GM21423 (cell line): ENCODE results near the gene ASB8.
"Not testable (repeated sequence)": the region's sequence is repeated elsewhere in the genome, so short reads cannot be mapped to it uniquely, and the experiment has no call there.

Source experiments
- ATAC-seq: cut with Tn5 transposase; IDR thresholded peaks from one replicate; pipeline ENCODE4 v1.9.1; 2021; ENCODE audit warnings: mild to moderate bottlenecking, moderate library complexity; ENCODE audit not compliant: unreplicated experiment

ASB8 gene

GRCh38 chr12:48183091-48183875 lies 26.0 kb upstream of the ASB8 start, which contains the start of gene CCDC184:
Gene CCDC184, plus strand, starts transcription at chr12:48183644. Its CDS starts 479 bp downstream, at chr12:48184123.
- peak; percentile 73 for ATAC-seq

GRCh38 chr12:48182631-48183030 lies 25.3 kb upstream of the ASB8 start:
- no peak for ATAC-seq

GRCh38 chr12:48180857-48181495 lies 23.7 kb upstream of the ASB8 start:
- ATAC-seq: no peak

- no peak for ATAC-seq
Measured at GRCh38 chr12:48180424-48180823, 23.1 kb upstream of the ASB8 start.

- no peak for ATAC-seq
Measured at GRCh38 chr12:48179466-48179865, 22.2 kb upstream of the ASB8 start.

GRCh38 chr12:48177982-48178381 lies 20.7 kb upstream of the ASB8 start:
- ATAC-seq: no peak

GRCh38 chr12:48176417-48176751 lies 19.1 kb upstream of the ASB8 start:
- no peak for ATAC-seq

- ATAC-seq: no peak
Measured at GRCh38 chr12:48175613-48176416, 18.5 kb upstream of the ASB8 start.

- ATAC-seq: no peak
Measured at GRCh38 chr12:48169011-48169410, 11.7 kb upstream of the ASB8 start.

GRCh38 chr12:48165089-48165981 lies 8.0 kb upstream of the ASB8 start:
- peak; percentile 50 for ATAC-seq

GRCh38 chr12:48164451-48164850 lies 7.1 kb upstream of the ASB8 start:
- no peak for ATAC-seq

- no peak for ATAC-seq
Measured at GRCh38 chr12:48163150-48163747, 5.9 kb upstream of the ASB8 start.

- ATAC-seq: no peak
Measured at GRCh38 chr12:48160807-48161206, 3.5 kb upstream of the ASB8 start.

- no peak for ATAC-seq
Measured at GRCh38 chr12:48160046-48160445, 2.7 kb upstream of the ASB8 start.

- ATAC-seq: no peak
Measured at GRCh38 chr12:48157889-48158370, 615 bp upstream of the ASB8 start.

- ATAC-seq: no peak
Measured at GRCh38 chr12:48156652-48157017, 680 bp downstream of the ASB8 start.

GRCh38 chr12:48155786-48156185 lies 1.5 kb downstream of the ASB8 start:
- ATAC-seq: not testable (repeated sequence)

- no peak for ATAC-seq
Measured at GRCh38 chr12:48151103-48151771, 6.1 kb downstream of the ASB8 start.

GRCh38 chr12:48145981-48146380 lies 11.3 kb downstream of the ASB8 start:
- ATAC-seq: no peak

GRCh38 chr12:48143898-48144297 lies 13.4 kb downstream of the ASB8 start:
- ATAC-seq: no peak
